Measurements from ENCODE around the gene CYP4F22.

Gene CYP4F22

GRCh38 chr19:15540435-15540834, 32.1 kb downstream of the CYP4F22 start:
- no peak for DNase-seq (ENCODE audit: low read depth)
- TF ChIP-seq, protein P1, sequence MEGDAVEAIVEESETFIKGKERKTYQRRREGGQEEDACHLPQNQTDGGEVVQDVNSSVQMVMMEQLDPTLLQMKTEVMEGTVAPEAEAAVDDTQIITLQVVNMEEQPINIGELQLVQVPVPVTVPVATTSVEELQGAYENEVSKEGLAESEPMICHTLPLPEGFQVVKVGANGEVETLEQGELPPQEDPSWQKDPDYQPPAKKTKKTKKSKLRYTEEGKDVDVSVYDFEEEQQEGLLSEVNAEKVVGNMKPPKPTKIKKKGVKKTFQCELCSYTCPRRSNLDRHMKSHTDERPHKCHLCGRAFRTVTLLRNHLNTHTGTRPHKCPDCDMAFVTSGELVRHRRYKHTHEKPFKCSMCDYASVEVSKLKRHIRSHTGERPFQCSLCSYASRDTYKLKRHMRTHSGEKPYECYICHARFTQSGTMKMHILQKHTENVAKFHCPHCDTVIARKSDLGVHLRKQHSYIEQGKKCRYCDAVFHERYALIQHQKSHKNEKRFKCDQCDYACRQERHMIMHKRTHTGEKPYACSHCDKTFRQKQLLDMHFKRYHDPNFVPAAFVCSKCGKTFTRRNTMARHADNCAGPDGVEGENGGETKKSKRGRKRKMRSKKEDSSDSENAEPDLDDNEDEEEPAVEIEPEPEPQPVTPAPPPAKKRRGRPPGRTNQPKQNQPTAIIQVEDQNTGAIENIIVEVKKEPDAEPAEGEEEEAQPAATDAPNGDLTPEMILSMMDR (conservative IDR thresholded peaks at IDR 0.05; ENCODE audit: low read depth, low read length), result no peak
- no peak overlapping the region for H3K4me3 ChIP-seq (ENCODE audit: low read length)

DNA sequence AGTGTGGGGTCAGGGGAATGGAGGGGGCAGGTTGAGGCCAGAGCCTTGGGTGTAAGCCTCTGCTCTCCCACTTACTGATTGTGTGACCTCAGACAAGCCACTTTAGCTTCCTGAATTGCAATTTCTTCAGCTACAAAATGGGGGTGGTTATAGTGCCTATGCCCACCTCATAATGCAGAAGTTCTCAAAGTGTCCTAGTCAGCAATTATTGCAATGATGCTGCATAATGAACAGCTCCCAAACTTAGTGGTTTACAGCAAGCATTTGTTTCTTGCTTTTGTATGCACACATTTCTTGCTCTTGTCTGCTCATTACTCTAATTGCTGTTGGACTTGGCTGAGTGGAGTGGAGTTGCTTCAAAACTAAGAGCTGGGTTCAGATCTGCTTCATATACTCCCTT, 36.0 kb downstream of the CYP4F22 start:
- H3K4me3 ChIP-seq (ENCODE audit: low read length), result no peak overlapping the region
- DNase-seq (ENCODE audit: low read depth), result no peak
- TF ChIP-seq, protein P1 (conservative IDR thresholded peaks at IDR 0.05; ENCODE audit: low read depth, low read length), result no peak

- DNase-seq (ENCODE audit: low read depth), result no peak
- TF ChIP-seq, protein P1 (conservative IDR thresholded peaks at IDR 0.05; ENCODE audit: low read depth, low read length), result no peak
- H3K4me3 ChIP-seq (ENCODE audit: low read length), result no peak overlapping the region
Observed at GRCh38 chr19:15544970-15545369, 36.6 kb downstream of the CYP4F22 start.

DNA sequence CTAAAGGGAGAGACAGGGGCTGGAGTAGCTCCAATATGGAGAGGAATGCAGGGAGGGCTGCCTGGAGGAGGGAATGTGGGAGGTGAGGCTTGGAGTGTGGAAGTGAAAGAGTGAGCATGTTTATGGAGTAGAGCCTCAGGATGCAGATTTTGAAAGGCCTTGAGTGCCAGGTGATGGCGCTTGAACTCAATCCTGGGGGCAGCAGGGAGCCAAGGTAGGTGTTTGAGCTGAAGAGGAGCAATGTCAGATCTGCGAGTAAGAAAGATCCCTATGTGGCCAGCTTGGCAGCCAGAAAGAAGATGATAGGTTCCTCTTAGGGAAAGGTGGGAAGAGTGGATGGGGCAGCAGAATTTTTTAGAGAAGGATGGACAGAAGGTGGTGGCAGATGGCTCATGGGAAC, 40.3 kb downstream of the CYP4F22 start:
- no peak for DNase-seq (ENCODE audit: low read depth)
- TF ChIP-seq, protein P1 (conservative IDR thresholded peaks at IDR 0.05; ENCODE audit: low read depth, low read length), result no peak
- no peak overlapping the region for H3K4me3 ChIP-seq (ENCODE audit: low read length)

DNA sequence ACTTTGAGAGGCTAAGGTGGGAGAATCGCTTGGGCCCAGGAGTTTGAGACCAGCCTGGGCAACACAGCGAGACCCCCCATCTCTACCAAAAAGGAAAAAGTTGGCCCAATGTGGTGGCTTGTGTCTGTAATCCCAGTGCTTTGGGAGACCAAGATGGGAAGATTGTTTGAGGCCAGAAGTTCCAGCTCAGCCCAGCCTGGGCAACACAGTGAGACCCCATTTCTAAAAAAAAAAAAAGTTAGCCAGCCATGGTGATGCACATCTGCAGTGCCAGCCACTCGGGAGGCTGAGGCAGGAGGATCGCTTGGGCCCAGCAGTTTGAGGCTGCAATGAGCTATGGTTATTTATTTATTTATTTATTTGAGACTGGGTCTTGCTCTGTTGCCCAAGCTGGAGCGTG, 41.3 kb downstream of the CYP4F22 start:
- DNase-seq (ENCODE audit: low read depth), result no peak
- H3K4me3 ChIP-seq (ENCODE audit: low read length), result no peak overlapping the region
- TF ChIP-seq, protein P1 (conservative IDR thresholded peaks at IDR 0.05; ENCODE audit: low read depth, low read length), result no peak

DNA sequence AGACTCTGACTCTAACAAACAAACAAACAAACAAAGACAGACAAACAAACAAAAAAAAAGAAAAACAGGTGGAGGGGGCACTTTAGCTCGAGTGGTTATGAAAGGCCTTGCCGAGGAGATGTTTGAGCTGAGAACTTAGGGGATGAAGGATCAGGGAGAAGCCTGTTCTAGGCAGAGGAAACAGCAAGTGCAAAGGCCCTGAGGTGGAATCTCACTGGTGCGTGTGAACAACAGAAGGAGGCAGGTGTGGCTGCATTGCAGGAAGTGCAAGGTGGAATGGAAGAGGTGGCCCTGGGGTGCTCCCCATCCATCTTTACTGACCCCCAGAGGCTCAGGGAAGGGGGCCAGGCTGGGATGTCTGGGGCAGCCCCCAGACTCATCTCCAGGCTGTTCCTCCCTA, 41.9 kb downstream of the CYP4F22 start:
- DNase-seq (ENCODE audit: low read depth), result no peak
- TF ChIP-seq, protein P1 (conservative IDR thresholded peaks at IDR 0.05; ENCODE audit: low read depth, low read length), result no peak
- H3K4me3 ChIP-seq (ENCODE audit: low read length), result no peak overlapping the region

- no peak for DNase-seq (ENCODE audit: low read depth)
Observed at GRCh38 chr19:15550929-15551292, 42.6 kb downstream of the CYP4F22 start.

More at GRCh38 chr19:15550929-15551292, 42.6 kb downstream of the CYP4F22 start:
- H3K4me3 ChIP-seq (ENCODE audit: low read length), result peak overlapping the region; percentile 4
- TF ChIP-seq, protein P1 (conservative IDR thresholded peaks at IDR 0.05; ENCODE audit: low read depth, low read length), result peak; percentile 11
